Adrenal gland (tissue), 5 donors: ENCODE measurements around the gene BCAS3.

Source experiments
- POLR2A ChIP-seq, 2 donors: fragments of 450-650 bp; IDR thresholded peaks; one replicate each; pipeline ENCODE4 v1.6.1; 2017; ENCODE audit warnings: antibody characterized with exemption in 2 of 2, mild to moderate bottlenecking in 2 of 2, moderate library complexity in 1 of 2
- TF ChIP-seq, protein P1 (sequence below), 6 experiments: fragments of 450-650 bp in 4 of 6; fragments of 200-600 bp in 2 of 6; sonication (generic) in 1 of 6; IDR thresholded peaks; 1 replicate in 5 of 6; 2 replicates in 1 of 6; pipeline versions ENCODE4 v1.5.1 to v1.8.0; 2016 to 2021; ENCODE audit warnings: antibody characterized with exemption in 6 of 6, mild to moderate bottlenecking in 2 of 6, moderate library complexity in 1 of 6
- donor health status: DM: no; HTN: no; CAD: no.

DNA sequence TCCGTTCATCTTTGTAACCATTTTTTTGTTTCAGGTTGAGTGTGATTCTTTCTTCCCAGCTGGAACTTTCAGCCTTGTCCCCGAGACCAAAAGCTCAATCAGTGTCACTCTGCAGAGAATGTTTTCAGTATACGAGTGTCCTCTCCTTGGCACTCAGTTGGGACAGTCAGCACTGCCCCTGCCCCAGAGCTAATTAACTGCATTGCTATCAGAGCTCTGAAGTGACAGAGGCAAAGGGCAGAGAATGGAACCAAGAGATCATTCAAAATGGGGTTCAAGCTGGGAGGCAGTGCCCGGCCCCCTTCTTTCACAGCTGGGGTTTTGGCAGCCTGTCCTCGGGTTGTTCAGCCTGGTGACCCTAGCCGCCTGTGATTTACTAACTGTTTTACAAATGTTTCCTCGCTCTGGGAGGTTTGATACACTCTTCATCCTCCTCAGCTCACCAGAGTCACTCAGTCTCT is 526.0 kb downstream of the BCAS3 start:
- TF ChIP-seq, protein P1, sequence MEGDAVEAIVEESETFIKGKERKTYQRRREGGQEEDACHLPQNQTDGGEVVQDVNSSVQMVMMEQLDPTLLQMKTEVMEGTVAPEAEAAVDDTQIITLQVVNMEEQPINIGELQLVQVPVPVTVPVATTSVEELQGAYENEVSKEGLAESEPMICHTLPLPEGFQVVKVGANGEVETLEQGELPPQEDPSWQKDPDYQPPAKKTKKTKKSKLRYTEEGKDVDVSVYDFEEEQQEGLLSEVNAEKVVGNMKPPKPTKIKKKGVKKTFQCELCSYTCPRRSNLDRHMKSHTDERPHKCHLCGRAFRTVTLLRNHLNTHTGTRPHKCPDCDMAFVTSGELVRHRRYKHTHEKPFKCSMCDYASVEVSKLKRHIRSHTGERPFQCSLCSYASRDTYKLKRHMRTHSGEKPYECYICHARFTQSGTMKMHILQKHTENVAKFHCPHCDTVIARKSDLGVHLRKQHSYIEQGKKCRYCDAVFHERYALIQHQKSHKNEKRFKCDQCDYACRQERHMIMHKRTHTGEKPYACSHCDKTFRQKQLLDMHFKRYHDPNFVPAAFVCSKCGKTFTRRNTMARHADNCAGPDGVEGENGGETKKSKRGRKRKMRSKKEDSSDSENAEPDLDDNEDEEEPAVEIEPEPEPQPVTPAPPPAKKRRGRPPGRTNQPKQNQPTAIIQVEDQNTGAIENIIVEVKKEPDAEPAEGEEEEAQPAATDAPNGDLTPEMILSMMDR (IDR thresholded peaks at IDR 0.05): no peak
- TF ChIP-seq POLR2A (IDR thresholded peaks at IDR 0.05): no peak
